Stimulated activated CD4-positive, alpha-beta T cell treated with anti-CD3 and anti-CD28 coated beads, Interleukin-15, amount 100 ng/mL, for 48 hours (primary cell): Measurements from ENCODE around the gene PPM1A.

Source experiments
- DNase-seq, 2 donors: peaks; one replicate each; pipeline ENCODE4 v3.0.0-alpha.2; 2020; ENCODE audit warnings: low read depth in 2 of 2

The PPM1A gene

DNA sequence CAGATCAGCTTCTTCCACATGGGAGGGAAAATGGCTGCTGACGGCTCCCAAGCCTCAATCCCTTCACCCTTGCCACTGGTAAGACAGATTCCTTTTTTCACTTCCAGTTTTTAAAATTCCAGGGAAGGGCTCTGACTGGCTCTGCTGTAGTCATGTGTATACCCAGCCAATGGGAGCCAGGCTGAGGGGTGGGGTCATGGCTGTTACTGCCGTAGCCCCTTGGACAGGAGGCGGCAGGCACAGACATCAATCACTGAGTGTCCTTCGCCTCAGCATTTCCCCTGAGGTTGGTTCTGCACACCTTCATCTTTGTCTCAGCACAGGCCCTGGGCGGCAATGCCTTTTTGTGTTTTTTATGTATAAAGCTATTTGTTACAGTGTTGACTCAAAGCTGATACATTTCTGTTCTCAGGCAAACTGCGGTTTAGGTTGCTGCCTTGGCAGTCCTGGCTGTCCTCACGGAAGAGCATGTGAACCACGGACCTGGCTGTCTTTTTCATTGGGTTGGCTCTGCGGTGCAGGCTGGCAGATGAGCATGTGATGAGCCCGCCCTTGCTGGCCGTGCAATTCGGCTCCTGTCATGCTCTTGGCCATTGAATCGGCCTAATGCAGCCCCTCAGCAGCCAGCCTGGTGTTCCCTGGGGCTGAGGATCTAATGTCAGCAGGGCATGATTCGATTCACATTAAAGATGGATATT is 74.3 kb downstream of the PPM1A start:
- DNase-seq, result no peak

DNA sequence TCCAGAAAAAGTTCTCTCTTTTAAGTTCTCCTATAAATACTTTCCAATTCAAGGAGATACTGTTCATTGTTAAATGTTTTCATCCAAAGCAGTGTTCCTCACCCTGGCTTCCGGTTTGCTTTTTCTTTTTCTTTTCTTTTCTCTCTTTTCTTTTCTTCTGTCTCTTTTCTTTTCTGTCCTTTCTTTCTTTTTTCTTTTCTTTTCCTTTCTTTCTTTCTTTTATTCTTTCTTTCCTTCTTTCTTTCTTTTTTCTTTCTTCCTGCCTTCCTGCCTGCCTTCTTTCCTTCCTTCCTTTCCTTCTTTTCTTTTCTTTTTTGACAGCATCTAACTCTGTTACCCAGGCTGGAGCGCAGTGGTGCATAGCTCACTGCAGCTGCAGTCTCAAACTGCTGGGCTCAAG is 75.8 kb downstream of the PPM1A start:
- no peak for DNase-seq

DNA sequence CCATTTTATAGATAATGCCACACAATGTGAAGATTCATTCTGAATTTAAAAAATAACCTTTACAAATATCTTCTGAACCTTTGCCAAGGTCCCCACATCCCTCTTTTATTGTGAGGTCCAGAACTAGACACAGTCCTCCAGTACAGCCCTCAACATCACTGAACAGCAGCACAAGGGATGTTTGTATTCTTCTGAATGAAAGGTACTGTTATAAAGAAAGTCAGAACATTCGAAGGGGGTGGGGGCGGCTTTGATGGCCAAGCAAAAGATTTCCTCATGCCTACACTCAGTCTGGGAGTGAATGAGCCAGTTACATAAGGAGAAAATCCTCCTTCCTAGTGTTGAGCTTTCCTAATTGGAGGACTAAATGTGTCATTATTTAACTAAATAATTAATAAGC is 77.3 kb downstream of the PPM1A start:
- no peak for DNase-seq

DNA sequence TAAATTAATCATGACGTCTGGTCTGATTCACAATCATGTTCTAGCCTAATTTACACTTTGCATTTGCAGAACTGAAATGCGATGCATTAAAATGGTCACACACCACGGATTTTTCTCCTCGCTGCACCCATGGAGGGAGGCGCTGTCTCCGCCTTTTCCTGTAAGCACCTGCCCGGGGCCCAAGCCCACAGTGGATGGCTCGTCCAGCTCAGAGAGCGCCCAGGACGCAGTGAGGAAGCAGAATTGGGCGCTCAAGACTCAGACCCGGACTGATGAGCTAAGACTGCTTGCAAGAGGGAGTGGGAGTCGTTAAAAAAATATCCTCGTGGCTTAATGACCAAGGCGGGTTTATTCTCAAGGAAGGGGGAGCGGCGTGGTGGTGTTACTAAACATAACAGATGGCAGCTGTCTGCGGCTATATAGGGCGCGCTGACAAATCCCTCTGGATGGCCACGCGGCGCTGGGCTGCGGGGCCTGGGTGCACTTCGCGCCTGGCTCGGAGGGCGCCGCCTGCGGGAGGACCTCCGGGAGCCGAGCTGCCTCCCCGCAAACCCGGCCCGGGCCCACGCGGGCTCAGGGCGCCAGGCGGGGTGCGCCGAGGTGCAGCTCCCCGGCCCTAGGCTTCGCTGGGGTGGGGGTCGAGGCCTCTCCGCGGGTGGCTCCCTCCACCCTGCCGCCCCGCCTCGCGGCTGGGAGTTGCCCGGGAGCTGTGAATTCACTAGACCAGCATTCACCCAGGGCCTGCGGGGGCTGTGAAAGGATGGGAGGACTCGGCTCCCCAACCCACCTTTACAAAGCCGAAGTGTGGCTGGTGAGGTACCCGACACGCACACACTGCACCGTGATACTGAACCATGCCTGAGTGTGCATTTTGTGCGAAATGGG is 78.7 kb downstream of the PPM1A start:
- DNase-seq, result peak; percentile 7 to 37

DNA sequence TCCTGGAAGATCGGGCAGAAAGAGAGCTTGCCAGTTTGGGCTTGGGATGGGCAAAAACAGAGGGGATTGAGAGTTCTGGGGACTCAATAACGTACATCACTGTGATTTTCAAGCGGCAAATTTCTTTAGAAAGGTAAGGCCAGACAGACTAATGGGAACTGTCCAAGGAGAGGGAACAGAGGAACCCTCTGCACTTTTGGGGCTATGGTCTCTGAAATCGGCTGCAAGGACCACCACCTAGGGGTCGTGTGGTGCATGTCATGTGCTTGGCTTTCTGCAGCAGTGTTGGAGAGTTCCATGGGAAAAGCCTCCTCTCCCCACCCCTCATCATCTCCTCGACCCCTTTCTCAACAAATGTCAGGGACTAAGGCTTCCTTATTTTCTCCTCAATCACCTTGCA is 79.6 kb downstream of the PPM1A start:
- DNase-seq, result no peak

DNA sequence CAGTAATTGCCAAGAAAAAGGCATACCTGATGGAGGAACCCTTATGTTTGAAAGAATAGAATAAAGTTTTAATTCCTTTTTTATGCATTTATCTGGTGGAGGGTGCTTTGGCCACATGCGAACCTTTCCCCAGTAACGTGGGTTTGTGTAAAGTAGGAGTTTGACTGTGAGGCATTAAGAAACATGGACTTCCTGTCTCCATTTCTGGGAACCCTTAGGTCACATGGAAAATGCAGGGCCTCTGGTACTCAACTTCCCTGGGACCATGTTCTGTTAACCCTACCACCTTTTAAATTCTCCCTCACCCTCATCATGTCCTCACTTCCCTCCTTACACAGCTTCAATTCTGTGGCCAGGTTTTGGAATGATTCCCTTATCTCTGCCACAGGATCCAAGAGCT is 80.3 kb downstream of the PPM1A start:
- no peak for DNase-seq

DNA sequence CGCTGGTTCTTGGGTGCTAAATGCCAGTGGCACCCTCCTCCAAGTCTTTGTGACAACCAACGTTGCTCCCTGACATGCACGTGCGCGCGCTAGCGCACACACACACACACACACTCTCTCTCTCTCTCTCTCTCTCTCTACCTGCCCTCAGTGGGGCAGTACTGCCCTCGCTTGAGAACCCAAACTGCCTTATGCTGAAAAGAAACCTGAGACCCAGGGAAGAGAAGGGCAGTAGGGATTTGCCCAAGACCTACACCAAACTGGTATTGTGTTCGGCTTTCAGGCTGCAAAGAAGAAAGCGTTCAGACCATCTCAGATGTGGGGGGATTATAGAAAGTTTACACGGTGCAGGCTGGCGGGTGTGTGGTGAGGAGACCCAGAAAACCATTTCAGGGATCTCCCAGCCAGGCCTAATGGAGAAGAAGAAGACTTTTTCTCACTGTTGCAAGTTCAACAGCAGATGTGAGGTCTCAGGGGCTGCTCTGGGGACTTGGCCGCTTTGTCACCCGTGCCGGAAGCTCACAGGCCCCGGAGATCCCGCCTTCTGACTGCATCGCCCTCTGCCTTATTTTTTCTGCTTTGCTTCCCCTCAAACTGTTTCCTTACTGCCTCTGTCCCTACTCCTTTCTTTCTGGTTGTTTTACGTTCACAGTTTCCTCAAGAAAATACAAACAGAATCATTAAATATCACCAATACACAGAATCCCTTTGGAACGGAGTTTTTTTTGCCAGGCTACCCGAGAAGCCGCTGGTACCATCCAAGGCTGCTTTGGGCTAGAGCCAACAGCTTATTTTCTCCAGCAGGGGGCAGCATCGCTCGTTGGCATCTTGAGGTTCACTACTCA is 82.4 kb downstream of the PPM1A start:
- DNase-seq, result peak; percentile 59 to 72

DNA sequence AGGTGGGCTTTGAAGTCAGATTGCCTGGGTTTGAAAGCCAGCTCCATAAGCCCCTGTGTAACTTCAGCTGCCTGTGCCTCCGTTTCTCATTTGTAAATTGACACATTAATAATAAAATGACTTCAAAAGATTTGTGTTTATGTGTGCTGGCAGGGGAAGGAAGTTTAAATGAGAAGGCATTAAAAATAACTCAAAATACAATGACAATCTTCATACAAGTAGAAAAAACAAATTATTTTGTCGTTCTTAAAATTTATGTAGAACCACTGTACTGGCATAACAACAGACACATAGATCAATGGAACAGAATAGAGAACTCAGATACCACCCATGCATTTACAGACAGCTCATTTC is 83.0 kb downstream of the PPM1A start:
- DNase-seq, result no peak

DNA sequence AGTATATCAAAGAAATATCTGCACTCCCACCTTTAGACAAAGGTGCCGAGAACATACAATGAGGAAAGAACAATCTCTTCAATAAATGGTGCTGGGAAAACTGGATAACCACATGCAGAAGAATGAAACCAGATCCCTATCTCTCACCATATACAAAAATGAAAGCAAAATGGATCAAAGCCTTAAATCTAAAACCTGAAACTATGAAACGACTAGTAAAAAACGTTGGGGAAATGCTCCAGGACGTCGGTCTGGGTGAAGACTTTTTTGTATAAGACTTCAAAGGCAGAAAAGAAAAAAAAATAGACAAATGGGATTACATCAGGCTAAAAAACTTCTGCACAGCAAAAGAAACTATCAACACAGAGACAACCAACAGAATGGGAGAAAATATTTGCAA is 83.8 kb downstream of the PPM1A start:
- DNase-seq, result no peak

DNA sequence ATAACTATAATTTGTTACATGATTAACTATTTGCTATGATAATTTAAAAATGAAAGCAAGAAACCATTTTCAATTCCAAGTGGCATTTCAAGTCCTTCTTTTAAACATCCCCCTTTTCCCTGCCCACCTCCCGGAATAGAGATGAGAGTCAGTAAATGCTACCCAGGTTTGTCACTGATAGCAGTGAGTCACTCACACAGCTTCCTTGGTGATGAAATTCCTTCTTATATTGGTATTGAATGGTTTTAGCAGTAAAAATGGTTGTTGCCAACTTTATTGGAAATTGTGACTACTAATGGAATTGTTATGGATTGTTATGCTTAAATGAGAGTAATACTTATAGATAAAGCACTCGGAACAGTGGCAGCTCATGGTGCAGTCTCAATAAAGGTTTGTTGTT is 90.5 kb downstream of the PPM1A start:
- no peak for DNase-seq

DNA sequence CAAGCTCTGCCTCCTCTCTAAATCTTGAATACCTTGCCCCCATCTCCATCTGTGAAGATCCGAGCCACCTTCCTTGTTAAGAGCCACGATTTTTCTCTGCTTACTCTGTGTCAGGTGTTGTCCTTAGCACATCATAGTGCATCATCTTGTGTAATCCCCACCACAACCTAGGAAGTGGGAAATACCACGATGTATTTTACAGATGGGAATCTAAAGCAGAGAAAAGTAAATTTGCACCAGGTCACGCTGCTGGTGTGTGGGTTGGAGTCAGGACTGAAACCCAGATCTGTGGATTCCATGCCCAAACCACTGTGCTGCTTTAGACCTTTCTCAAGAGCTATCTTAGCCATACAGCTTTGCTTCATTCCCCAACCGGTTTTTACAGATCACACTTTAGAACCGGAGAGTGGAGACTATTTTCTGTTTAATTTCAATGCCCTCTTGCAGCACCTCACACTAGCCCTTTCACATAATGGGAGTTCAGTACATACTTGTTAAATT is 94.6 kb downstream of the PPM1A start:
- DNase-seq, result no peak

DNA sequence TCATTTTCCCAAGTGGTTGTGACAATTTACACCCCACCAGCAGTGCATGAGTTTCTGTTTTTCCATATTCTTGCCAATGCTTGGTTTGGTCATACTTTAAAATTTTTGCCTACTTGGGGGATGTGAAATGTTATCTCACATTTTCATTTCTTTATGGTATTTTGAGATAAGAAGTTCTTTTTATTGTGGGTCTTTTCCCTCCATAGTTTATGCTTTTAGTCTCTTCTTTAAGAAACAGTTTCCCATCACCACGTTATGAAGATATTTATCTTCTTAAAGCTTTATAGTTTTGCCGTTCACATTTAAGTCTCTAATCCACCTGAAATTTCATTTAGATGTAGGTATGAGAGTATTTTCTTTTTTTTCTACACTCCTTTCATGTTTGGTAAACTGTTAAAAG is 95.7 kb downstream of the PPM1A start:
- DNase-seq, result no peak

DNA sequence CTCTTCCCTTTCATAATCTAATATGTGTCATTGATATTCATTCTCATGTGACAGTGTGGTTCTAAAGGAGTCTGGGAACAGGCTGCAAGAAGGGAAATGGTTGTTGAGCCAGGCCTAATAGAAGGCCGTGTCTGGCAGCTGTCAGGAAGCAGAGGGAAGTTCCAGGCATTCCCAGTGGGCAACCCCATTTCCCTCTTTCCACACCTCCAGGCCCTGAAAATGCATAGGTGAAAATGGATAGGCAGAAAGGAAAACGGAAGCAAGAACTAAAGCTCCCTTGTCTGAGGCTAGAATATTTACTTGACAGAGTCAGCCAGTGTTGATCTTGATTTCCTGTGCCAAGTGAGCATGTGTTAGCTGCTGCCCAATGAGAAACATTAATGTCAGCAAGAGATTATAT is 97.7 kb downstream of the PPM1A start:
- no peak for DNase-seq

DNA sequence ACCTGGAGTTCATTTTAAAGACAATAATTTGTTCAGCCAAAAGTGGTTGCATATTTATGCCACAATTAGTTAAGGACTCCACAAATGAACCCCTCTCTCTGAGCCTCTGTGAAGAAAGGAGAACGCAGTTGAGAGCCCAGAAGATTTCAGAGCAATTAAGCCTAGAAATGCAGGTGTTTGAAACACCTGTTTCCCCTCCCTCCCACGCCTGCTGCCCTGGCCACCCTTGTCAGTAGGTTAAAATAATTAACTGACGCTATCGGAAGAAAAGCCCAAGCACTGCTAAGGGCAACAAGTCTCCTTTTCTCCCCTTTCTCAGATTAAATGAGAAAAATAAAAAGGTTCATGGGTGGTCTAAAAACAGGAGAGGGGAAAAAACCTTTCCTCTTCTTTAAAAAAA is 99.2 kb downstream of the PPM1A start:
- DNase-seq, result no peak
